Right renal pelvis (tissue), 4 donors: ENCODE measurements around the gene LAMA1. TPM values are rescaled to one million over a fixed set of nuclear protein-coding genes. Genes with fewer than 3 reads are reported as not detected.

Source experiments
- DNase-seq, 4 donors: peaks; one replicate each; pipeline ENCODE4 v3.0.0-alpha.2; 2013; ENCODE audit warnings: low read depth in 4 of 4, low spot score in 3 of 4, missing footprints in 1 of 4
- polyA plus RNA-seq, 4 donors: library from polyadenylated mRNA; unstranded; fragments of 120-200 nt; gene quantifications; one replicate each; pipeline ENCODE4 v1.2.1, GENCODE V29; 2013; ENCODE audit not compliant: insufficient read length in 4 of 4

LAMA1 gene
- polyA plus RNA-seq, 4 donors: 62.5 to 80.1 (median 74.3) TPM

DNA sequence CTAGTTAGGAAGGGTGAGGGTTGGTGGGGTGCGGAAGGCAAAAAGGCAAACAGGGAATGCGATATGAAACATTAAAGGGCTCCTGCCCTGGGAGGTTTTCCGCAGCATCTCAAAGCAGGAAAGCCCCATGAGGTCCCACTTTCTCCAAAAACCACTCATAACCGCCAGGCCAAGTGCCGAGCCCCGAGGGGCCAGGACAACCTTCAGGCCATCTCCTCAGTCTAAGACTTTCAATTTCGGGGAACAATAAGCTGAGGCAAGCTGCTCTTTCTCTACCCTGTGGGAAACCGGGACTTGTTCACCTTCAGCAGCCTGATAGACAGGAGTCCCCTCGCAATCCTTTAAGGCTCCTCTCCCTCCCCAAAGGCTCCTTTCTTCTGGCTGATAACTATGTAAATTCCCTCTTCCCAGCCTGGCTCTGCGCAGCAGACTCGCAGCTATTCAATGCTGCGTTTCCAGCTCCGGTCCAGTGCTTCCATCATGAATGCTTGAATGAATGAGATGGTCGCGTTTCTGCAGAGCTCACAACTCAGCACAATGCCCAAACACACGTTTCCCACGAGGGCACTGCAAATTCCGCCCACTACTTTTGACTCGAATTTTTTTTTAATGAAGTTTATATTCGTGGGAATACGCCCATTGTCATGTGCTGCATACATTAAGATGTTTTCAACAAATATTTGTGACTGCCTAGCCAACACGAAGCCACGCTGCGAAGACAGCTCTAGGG lies 1.4 kb downstream of the LAMA1 start:
- peak in 2 of 4 donors; percentile 28 to 53 for DNase-seq

DNA sequence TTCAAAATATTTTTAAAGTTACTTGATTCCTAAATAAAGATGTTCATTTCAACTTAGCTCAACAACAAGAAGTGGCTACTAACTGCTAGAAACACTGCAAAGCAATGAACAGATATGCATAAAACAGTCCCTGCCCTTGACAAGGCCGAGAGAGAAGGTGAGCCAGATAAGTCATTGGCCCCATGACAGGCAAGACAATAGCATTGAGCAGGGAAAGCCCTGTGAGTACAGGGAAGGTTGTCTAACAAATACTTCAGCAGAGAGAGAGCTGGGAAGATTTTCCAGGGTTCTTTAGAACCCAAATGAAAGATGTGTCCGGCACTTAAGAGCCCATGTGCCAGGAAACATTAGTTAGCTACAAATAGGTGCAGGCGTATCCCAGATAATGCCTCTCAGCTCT lies 4.7 kb downstream of the LAMA1 start:
- no peak for DNase-seq

DNA sequence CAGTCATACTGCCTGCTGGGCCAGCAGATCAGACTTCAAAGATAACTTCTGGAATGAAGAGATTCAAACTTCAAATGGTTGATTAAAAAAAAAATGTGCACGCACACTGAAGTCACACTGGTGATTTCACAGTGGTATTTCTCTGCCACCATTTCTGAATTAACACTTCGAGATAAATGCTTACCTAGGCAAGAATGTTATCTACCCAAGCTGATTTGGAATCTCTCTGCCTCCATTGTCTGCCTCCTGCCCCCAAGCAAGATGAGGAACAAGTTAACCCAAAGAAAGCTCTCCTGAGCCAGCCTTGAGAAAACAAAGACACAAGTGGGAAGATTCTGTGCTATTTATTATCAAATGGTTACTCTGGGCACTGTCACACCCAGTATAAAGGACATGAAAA lies 6.5 kb downstream of the LAMA1 start:
- DNase-seq: no peak

DNA sequence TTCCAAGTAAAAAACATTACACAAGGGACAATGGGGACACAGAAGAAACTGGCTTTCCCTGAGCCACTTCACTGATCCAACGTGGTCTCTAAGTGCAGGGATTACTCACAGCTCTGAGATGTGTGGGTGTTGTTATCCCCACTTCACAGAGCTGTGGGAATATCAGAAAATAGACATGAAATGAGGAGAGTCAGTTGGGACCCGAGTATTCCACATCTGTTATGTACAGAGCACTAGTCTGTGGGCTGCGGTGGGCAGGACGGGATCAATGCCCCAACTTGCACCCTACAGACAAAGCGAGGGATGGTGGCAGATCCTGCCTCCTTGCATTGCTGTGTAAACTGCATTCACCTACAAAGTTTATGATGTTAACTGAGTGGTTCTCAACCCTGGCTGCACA lies 11.7 kb downstream of the LAMA1 start:
- no peak for DNase-seq

DNA sequence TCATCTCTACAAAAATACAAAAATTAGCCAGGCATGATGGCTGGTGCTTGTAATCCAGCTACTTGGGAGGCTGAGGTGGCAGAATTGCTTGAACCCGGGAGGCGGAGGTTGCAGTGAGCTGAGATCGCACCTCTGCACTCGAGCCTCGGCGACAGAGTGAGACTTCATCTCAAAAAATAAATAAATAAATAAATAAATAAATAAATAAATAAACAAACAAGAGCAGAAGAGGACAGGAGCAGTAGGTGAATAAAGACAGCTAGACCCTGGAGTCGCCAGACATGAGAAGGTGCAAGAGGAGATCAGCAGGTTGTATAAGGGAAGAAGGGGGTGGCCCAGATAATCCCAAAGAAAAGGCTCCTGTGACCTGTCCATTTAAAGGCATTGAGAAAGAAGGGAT lies 12.3 kb downstream of the LAMA1 start:
- DNase-seq: no peak

DNA sequence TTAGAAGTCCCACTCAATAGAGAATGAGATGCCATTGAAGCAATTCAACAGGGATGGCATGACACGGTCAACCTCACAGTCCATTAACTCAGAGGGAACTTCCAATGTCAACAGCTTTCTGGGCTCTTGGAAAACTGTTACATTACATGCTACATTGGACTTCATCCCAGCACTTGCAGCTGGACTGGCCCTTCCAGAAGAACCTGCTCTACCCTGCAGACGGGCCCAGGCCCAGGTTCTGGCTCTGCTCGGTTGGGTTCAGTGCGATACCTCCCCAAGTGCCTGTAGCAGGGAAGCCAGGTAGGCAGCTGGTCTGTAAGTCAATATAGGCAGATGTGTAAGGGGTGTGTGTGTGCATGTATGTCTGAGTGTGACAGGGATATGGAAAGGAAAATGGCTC lies 12.9 kb downstream of the LAMA1 start:
- no peak for DNase-seq

DNA sequence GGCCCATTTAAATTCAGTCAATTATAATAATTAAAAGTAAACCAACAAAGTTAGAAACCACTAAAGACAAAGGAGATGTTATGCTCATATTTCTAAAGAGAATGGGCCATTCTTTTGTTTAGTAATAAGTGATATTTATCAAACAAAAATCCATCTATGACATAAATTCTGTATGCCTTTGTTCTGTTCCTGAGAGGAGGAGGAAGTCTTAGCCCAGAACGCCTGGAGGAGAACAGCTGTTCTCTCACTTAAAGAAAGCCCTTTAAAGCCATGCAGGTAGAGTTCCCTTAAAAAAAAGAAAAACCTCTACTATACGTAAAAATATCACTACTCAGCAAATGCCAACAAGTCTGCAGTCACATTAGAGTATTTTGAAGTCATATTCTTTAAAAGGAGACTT lies 15.5 kb downstream of the LAMA1 start:
- no peak for DNase-seq

DNA sequence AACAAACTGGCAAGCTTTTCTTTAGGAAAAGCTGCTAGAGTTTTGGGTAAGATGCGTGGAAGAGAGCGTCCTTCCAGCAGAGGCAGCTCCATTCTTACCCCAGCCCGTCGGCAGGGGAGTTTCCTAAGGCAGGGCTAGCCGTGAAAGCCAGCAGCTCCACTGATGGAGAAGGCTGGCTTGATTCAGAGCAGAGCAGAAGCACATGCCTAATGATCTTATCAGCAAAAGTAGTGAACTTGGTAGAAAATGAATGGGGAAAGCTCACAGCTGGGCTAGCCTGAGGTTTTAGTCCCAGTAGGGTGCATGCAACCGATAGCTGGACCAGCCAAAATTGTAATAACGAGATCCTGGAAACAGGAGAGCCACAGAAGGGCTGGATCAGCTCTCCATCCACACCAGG lies 20.8 kb downstream of the LAMA1 start:
- DNase-seq: no peak

DNA sequence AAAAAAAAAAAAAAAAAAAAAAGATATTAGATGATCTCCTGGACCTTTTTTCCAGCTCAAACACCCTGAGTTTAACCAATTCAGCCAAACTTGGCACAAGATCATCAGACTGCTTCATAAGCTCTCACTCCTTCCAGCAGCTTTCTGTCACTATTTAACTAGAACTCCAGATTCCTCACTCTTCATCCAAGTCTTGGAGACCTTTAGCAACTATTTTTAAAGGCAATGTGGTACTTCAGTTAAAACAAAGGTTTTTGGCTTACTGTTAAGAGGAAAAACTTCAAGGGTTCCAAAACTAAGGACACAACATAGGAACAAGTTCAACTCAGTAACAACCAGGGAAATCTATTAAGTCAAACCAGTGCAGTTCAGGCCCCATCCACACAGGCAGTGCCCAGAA lies 23.2 kb downstream of the LAMA1 start:
- DNase-seq: no peak

DNA sequence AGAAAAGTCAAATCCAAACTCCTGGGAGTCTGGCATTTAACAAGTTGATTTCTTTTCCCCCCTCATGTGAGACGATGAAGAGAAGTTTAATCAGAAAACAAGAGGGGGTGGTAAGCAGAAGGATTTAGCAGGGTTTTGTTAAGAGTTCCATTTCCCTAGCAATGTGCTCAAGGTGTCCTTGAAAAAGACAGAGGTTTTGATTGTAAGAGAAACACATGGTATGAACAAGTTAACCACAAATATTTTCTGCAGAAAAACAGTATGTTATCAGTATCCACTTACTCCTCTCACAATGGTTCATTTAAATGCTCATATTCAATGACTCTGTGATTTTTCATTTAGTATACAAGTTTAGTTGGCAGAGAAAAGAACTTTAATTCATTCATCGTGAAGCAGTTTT lies 26.8 kb downstream of the LAMA1 start:
- DNase-seq: no peak

DNA sequence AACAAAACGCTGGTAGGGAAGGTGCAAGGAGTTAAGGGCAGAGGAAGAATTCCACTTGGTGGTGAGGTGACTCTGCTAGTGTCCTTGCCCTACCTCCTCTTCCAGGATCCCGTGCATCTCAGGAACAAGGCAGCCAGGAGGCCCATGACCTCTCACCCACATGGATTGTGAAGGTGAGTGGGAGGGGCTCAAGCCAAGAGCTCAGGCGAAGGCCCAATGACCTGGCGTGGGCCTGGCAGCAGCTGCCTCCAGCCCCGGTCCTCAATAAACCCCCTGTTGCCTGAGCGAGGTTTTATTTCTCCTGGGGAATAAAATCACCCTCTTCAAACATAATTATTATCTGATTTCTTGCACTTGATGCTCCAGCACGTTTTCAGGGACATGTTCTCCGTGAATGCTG lies 28.2 kb downstream of the LAMA1 start:
- no peak for DNase-seq

DNA sequence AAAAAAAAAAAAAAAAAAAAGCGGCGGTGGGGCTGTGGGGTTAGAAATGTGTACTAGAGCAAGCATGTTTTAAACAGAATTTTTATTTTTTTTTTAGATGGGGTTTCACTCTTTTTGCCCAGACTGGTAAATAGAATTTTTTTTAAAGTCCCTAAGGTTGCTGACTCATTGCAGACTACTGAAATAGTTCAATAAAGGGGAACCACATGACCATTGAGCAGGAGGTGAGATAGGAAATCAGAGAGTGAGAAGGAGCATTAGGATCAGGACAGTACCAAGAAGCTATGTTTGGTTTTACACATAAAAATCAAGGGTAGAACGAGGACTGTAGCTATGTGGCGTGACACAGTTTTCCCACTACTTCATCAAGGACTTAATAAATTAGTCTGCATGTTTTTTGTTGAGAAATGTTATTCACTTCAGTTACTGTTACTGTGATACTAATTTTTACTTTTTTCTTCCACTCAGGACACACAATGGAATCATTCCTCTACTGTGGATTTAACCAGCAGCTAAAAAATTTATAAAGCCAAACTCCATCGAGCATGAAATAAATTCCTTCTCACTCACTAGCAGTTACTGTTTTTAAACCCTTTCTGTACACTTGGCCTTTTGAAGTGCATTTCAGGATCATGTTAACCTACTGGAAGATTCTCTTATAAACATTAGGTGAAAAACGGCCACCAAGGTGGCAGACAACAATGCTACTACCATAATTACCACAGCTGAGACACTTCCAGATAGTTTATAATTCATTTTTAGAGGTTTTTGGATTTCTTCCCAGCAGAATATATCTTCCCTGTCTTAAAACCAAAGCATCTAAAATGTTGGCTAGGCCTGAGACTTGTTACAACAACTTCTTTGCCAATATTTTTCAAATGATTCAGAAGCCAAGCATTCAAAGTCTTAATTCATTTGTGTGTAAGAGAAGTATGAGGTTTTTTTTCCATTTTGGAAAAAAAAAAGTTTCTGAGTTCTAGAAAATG lies 33.2 kb downstream of the LAMA1 start:
- DNase-seq: no peak

DNA sequence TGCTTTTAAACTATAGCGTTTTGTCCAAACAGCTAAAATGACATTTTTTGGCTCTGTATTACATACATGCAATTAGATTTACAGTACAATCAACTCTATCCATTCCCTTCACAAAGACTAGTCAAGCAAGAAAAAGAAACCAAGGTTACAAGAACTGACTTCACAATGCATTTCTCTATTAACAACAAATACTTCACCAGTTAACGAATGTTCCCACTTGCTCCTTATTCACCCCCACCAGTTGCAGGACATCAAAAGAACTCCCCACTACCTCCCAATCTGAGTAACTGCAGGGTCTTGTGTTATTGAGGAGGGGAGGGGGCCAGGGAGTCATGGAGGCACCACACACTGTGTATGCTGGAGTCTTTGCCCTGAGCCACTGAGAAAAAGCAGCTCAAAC lies 34.9 kb downstream of the LAMA1 start:
- DNase-seq: no peak

DNA sequence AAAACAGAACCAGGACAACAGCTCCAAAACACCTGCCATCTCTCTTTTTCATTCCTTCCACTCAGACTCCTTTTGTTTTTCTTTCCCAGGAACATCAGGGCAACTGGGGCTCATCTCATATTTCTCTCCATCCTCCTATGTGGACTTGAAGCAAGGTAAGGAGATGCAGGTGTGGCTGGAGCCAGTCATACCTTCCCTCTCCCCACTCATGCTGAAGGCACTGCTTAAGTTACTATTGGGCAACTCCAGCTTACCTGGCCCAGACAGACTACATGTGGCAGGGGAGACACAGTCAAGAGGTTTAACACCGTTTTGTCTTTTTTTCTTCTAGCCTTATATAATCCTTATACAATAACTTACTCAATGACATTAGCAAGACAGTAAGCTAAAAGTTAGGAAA lies 38.4 kb downstream of the LAMA1 start:
- DNase-seq: no peak

DNA sequence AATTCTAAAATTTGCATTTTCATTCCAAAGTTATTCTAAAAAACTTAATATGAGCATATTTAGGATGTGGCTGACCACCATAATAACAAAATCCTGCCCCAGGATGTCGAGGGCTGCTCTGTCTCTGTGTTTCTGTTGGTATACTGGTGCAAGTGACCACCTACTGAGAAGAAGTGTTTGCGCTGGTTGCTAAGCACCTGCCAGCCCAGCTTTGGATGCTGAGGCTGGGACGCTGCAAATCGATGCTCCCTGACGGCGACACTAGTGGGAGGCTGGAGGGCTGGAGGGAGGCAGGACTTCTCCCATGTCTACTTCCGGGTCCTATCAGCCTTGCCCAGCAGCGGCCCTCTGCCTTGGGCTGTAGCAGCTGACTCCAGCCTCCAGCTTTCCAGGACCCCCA lies 45.0 kb downstream of the LAMA1 start:
- DNase-seq: no peak

DNA sequence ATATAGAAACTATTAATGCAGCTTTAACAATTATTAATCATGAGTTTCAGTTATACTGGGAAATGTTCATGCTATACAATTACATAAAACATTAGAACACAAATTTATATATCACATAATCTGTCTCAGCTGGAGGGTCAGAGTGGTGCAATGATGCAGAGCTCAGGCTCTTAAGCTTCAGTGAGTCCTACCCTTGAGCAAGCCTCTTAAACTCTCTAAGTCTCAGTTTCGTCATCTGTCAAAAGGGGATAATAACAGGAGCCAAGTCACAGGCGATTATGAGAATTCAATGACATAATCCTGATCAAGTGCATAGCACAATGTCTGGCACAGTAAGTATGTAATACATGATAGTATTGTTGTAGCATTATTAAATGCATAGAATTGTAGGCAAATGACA lies 46.0 kb downstream of the LAMA1 start:
- no peak for DNase-seq

DNA sequence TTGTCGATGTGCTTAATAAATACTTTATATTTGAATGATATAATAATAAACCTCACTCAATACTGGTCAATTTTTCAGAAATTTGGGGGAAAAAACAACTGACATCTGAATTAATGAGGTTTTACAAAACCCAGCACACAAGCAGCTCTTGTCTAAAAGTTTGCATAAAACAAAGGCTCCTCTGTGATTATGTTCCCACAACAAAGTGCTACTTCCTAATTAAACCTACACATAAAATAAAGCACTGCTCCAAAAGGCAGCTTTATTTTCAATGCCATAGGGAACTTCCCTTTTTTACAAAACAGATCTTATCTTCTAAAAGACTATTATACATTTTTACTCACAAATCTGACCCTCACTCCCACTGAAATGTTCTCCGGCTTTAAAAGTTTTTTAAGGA lies 47.1 kb downstream of the LAMA1 start:
- DNase-seq: no peak

DNA sequence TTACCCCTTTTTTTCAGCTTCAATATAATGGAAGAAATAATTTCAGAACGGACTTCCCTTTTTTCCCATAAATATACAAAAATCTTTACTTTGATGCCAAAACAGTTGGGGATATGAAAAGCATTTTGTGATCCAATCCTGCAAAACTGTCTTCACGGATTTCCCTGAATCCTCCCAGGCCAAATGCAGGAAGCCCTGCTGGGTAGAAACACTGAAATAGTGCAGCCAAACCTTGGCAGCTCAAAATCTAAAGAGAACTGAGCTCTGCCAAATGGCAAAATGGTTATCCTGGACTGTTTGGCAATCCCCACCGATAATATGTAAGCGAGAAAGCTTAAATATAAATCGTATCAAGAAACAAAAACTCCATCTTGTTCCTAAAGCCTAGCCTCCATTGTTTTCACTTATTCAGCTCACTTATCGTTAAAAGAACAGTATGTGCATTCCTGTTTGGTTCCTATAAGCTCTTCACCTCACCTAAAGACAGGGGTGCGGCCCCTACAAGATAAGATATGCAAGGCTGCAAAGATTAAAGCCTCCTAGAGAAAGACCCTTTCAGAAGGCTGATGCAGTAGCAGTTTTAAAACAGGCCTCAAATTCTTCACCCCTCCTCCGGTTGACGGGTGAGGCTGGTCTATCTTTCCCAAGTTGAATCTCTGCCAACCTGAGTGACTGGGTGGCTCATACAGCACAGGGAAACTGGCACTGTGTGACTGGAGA lies 48.6 kb downstream of the LAMA1 start:
- no peak for DNase-seq

DNA sequence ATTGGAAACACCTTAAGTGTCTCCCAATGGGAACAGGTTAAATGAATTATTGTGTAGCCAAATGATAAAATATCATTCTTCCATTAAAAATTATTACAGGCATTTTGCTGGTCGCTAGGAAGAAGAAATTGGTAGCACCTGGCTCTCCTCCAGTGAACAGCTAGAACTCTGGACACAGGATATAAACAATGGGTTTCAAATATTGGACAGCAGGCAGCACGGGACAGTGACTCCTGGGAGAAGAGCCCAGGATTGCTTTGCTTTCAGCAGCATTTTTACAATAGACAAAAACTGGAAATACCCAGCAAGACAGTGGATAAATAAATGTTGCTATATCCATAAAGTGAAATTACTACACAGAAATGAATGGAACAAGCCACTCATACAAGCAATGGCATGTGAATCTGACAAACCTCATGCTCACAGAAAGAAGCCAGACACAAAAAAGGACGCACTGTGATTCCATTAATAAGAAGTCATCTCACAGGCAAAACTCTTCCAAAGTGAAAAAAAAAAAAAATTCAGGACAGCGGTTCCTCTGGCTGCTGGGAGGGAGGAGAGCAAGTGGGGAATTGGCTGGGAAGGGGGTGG lies 50.5 kb downstream of the LAMA1 start:
- no peak for DNase-seq

DNA sequence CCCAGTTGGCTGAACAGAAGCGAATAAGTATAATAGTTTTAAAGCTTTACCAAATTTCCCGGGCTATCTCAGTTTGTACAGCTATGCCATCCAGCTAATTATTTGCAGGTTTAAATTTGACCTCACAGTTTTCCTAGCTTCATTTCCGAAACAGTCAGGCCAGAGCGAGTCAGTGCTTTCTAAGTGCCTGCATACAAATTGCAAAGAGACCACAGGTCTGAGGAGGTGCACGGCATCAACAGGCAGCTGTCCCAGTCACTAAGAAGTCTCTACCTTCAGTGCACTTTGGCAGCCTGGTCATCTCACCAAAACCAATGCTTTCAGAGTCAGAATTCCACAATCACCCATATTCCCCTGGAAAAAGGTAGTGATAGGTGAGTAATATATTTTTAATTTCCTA lies 51.9 kb downstream of the LAMA1 start:
- no peak for DNase-seq

DNA sequence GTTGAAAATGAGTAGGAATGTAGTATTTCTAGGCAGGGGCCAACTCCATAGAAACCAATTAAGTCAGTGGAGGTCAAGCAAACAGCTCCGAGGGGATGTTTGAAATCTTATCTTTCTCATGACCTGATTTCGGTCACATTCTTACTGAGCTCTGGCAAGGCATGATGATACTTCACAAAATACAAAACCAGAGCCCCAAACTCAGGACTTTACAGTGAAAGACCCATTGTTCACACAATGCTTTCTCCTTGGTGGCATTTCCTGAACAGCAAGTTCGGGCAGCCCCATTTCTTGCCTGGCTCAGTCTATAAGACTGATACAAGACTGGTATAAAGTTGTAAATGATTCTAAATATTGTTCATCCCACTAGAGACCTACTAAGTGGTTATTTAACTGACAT lies 53.3 kb downstream of the LAMA1 start:
- DNase-seq: no peak
